WTC11 (cell line): Measurements from ENCODE around the gene SNAPC4. TPM values are rescaled to one million over a fixed set of nuclear protein-coding genes. Genes with fewer than 3 reads are reported as not detected.

Source experiments
- ATAC-seq: fragments of 200-7000 bp; cut with Tn5 transposase; 2 replicates; pipeline ENCODE4 v1.10.0; 2021; ENCODE audit warnings: mild to moderate bottlenecking, moderate library complexity
- CTCF ChIA-PET: fragments of 300-600 bp; sonication (Branson Sonifier 250); formaldehyde crosslinking; loops from one replicate; lab custom pipeline; 2021; ENCODE audit warnings: antibody characterized with exemption; lab: Charles Lee
- POLR2A ChIA-PET: fragments of 350-600 bp; sonication (Branson Sonifier 250); formaldehyde crosslinking; loops from one replicate; lab custom pipeline; 2021; ENCODE audit warnings: antibody characterized with exemption; lab: Charles Lee
- DNase-seq: peaks from one replicate; pipeline ENCODE4 v3.0.0; 2021; ENCODE audit warnings: low spot score
- H3K27ac Mint-ChIP-seq: 2 replicates; pipeline ENCODE4 v1.8.0; 2021; ENCODE audit warnings: mixed read lengths
- H3K27me3 Mint-ChIP-seq: 2 replicates; pipeline ENCODE4 v1.8.0; 2021; ENCODE audit warnings: low read depth, mild to moderate bottlenecking, moderate library complexity, mixed read lengths
- H3K36me3 Mint-ChIP-seq: 2 replicates; pipeline ENCODE4 v1.8.0; 2021; ENCODE audit warnings: mixed read lengths
- H3K4me1 Mint-ChIP-seq: 2 replicates; pipeline ENCODE4 v1.8.0; 2022; ENCODE audit warnings: mixed read lengths
- H3K4me3 Mint-ChIP-seq: 2 replicates; pipeline ENCODE4 v1.8.0; 2021; ENCODE audit warnings: mild to moderate bottlenecking, moderate library complexity, mixed read lengths
- H3K9me3 Mint-ChIP-seq: 2 replicates; pipeline ENCODE4 v1.8.0; 2021; ENCODE audit warnings: mixed read lengths
- ETV6 ChIP-seq: sonication (generic); formaldehyde crosslinking; IDR thresholded peaks from 2 replicates; pipeline ENCODE4 v1.8.1; 2022; ENCODE audit warnings: mild to moderate bottlenecking, missing genetic modification reagents
- GRHL2 ChIP-seq: fragments of 250-450 bp; sonication (Bioruptor Pico); IDR thresholded peaks from 2 replicates; pipeline ENCODE4 v1.8.0; 2022; ENCODE audit warnings: mild to moderate bottlenecking, moderate library complexity; ENCODE audit not compliant: insufficient replicate concordance, severe bottlenecking
- HMGA2 ChIP-seq: fragments of 250-450 bp; sonication (Bioruptor Pico); IDR thresholded peaks from 2 replicates; pipeline ENCODE4 v1.4.0; 2021; ENCODE audit warnings: mild to moderate bottlenecking, moderate library complexity
- HMGXB4 ChIP-seq: sonication (generic); formaldehyde crosslinking; IDR thresholded peaks from 2 replicates; pipeline ENCODE4 v1.8.1; 2023; ENCODE audit warnings: mild to moderate bottlenecking, moderate library complexity, missing genetic modification reagents
- PRRX2 ChIP-seq: fragments of 250-450 bp; sonication (Bioruptor Pico); IDR thresholded peaks from 2 replicates; pipeline ENCODE4 v1.8.0; 2021; ENCODE audit warnings: mild to moderate bottlenecking
- RELA ChIP-seq: sonication (generic); formaldehyde crosslinking; IDR thresholded peaks from 2 replicates; pipeline ENCODE4 v1.8.1; 2022; ENCODE audit warnings: missing genetic modification reagents, mild to moderate bottlenecking, borderline replicate concordance
- SMAD4 ChIP-seq: sonication (generic); formaldehyde crosslinking; IDR thresholded peaks from 2 replicates; pipeline ENCODE4 v1.8.0; 2022; ENCODE audit warnings: mild to moderate bottlenecking, missing genetic modification reagents
- TCF7 ChIP-seq: sonication (generic); formaldehyde crosslinking; IDR thresholded peaks from 2 replicates; pipeline ENCODE4 v1.8.0; 2022; ENCODE audit warnings: mild to moderate bottlenecking, low read depth, missing genetic modification reagents, moderate library complexity
- TEAD1 ChIP-seq: sonication (generic); formaldehyde crosslinking; IDR thresholded peaks from 2 replicates; pipeline ENCODE4 v1.8.0; 2022; ENCODE audit warnings: mild to moderate bottlenecking, missing genetic modification reagents
- TEAD4 ChIP-seq: sonication (generic); formaldehyde crosslinking; IDR thresholded peaks from 2 replicates; pipeline ENCODE4 v1.8.0; 2022; ENCODE audit warnings: mild to moderate bottlenecking, missing genetic modification reagents
- TP53 ChIP-seq: sonication (generic); formaldehyde crosslinking; IDR thresholded peaks from 2 replicates; pipeline ENCODE4 v1.8.1; 2023; ENCODE audit warnings: mild to moderate bottlenecking, missing genetic modification reagents
- ZBTB43 ChIP-seq: sonication (generic); formaldehyde crosslinking; IDR thresholded peaks from 2 replicates; pipeline ENCODE4 v1.8.1; 2023; ENCODE audit warnings: mild to moderate bottlenecking, missing genetic modification reagents
- ZNF219 ChIP-seq: sonication (generic); formaldehyde crosslinking; IDR thresholded peaks from 2 replicates; pipeline ENCODE4 v1.8.0; 2023; ENCODE audit warnings: missing genetic modification reagents, mild to moderate bottlenecking, borderline replicate concordance
- ZNF396 ChIP-seq: fragments of 250-450 bp; sonication (Bioruptor Pico); IDR thresholded peaks from 2 replicates; pipeline ENCODE4 v1.8.0; 2021; ENCODE audit warnings: mild to moderate bottlenecking, moderate library complexity, borderline replicate concordance
- ZNF423 ChIP-seq: fragments of 250-450 bp; sonication (Bioruptor Pico); IDR thresholded peaks from 2 replicates; pipeline ENCODE4 v2.1.2; 2022; ENCODE audit warnings: mild to moderate bottlenecking, moderate library complexity
- total RNA-seq: library from RNA; stranded (reverse); gene quantifications from 3 replicates; pipeline ENCODE4 v1.2.3, GENCODE V29; 2021
- TF ChIP-seq, protein P1 (sequence below): sonication (generic); formaldehyde crosslinking; IDR thresholded peaks from 2 replicates; pipeline ENCODE4 v1.8.1; 2023; ENCODE audit warnings: mild to moderate bottlenecking, missing genetic modification reagents, borderline replicate concordance
- TF ChIP-seq, protein P2 (sequence below): sonication (generic); formaldehyde crosslinking; conservative IDR thresholded peaks from 2 replicates; pipeline ENCODE4 v1.8.1; 2022; ENCODE audit warnings: mild to moderate bottlenecking, missing genetic modification reagents
- TF ChIP-seq, protein P3 (sequence below): fragments of 250-450 bp; sonication (Bioruptor Pico); IDR thresholded peaks from 2 replicates; pipeline ENCODE4 v1.8.0; 2021; ENCODE audit warnings: mild to moderate bottlenecking
- TF ChIP-seq, protein P4 (sequence below): fragments of 250-450 bp; sonication (Bioruptor Pico); IDR thresholded peaks from 2 replicates; pipeline ENCODE4 v2.1.2; 2022; ENCODE audit warnings: mild to moderate bottlenecking, moderate library complexity
- TF ChIP-seq, protein P5 (sequence below): fragments of 250-450 bp; sonication (Bioruptor Pico); IDR thresholded peaks from 2 replicates; pipeline ENCODE4 v1.9.0; 2021; ENCODE audit warnings: mild to moderate bottlenecking
- TF ChIP-seq, protein P6 (sequence below): sonication (generic); formaldehyde crosslinking; IDR thresholded peaks from 2 replicates; pipeline ENCODE4 v1.8.1; 2022; ENCODE audit warnings: low read depth, mild to moderate bottlenecking, moderate library complexity, missing genetic modification reagents, borderline replicate concordance

Gene SNAPC4
- total RNA-seq, 1 experiment from 2014 or later, result 22.8 TPM

GRCh38 chr9:136370687-136371532 is 29.1 kb downstream of the SNAPC4 start (continued):
- TF ChIP-seq GRHL2, result no peak
- TF ChIP-seq PRRX2 (CRISPR knock-in tag), result no peak

DNA sequence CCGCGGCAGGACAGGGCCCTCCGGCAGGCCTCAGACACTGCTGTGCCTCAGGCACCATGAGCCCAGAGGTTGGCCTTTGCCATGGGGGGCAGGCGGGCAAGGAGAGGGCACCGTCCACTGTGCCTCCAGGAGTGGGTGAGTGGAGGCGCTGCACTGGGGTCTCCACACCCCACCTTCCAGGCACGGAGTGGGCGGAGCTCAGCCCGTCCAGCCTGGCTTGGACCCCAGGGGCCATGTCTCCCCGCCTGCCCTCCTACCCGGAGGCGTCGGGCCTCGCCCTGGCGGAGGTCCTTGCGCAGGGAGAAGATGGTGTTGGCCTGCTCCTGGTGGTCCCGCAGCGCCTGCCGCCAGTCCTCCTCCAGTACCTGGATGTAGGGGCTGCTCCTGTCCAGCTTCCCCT is 29.9 kb downstream of the SNAPC4 start:
- Mint-ChIP-seq H3K9me3 (no peaks in the 10 kb centered on the region), H3K4me3 (no peak overlapping the region), H3K27me3 (no peaks in the 10 kb centered on the region), H3K4me1 (no peaks in the 10 kb centered on the region), H3K27ac (no peak overlapping the region), H3K36me3 (no peaks in the 10 kb centered on the region)
- ChIA-PET POLR2A (no interaction called here), CTCF (interaction anchor here (1.4 kb wide), 1 partner anchor 31 kb away, joined by 5 read pairs; no protein-coding TSS in a partner anchor)
- TF ChIP-seq TEAD4 (CRISPR knock-in tag) (no peak), TP53 (no peak), SMAD4 (CRISPR knock-in tag) (no peak), PRRX2 (CRISPR knock-in tag) (no peak), TEAD1 (CRISPR knock-in tag) (no peak), TCF7 (CRISPR knock-in tag) (no peak), ZNF423 (no peak), HMGXB4 (CRISPR knock-in tag) (no peak), ETV6 (no peak), ZBTB43 (no peak)
- TF ChIP-seq, protein P1, sequence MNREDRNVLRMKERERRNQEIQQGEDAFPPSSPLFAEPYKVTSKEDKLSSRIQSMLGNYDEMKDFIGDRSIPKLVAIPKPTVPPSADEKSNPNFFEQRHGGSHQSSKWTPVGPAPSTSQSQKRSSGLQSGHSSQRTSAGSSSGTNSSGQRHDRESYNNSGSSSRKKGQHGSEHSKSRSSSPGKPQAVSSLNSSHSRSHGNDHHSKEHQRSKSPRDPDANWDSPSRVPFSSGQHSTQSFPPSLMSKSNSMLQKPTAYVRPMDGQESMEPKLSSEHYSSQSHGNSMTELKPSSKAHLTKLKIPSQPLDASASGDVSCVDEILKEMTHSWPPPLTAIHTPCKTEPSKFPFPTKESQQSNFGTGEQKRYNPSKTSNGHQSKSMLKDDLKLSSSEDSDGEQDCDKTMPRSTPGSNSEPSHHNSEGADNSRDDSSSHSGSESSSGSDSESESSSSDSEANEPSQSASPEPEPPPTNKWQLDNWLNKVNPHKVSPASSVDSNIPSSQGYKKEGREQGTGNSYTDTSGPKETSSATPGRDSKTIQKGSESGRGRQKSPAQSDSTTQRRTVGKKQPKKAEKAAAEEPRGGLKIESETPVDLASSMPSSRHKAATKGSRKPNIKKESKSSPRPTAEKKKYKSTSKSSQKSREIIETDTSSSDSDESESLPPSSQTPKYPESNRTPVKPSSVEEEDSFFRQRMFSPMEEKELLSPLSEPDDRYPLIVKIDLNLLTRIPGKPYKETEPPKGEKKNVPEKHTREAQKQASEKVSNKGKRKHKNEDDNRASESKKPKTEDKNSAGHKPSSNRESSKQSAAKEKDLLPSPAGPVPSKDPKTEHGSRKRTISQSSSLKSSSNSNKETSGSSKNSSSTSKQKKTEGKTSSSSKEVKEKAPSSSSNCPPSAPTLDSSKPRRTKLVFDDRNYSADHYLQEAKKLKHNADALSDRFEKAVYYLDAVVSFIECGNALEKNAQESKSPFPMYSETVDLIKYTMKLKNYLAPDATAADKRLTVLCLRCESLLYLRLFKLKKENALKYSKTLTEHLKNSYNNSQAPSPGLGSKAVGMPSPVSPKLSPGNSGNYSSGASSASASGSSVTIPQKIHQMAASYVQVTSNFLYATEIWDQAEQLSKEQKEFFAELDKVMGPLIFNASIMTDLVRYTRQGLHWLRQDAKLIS (CRISPR knock-in tag), result no peak
- TF ChIP-seq, protein P2, sequence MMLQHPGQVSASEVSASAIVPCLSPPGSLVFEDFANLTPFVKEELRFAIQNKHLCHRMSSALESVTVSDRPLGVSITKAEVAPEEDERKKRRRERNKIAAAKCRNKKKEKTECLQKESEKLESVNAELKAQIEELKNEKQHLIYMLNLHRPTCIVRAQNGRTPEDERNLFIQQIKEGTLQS (CRISPR knock-in tag), result no peak
- ATAC-seq, result no peak
- no peak for DNase-seq

- DNase-seq (no peak), ATAC-seq (no peak)
- POLR2A ChIA-PET, result no interaction called here
- no peak overlapping the region for H3K4me3 Mint-ChIP-seq
- no peaks in the 10 kb centered on the region for H3K9me3 Mint-ChIP-seq
- H3K4me1 Mint-ChIP-seq, result no peaks in the 10 kb centered on the region
- H3K27me3 Mint-ChIP-seq, result no peaks in the 10 kb centered on the region
- H3K27ac Mint-ChIP-seq, result peak overlapping the region; percentile 19; the same call in 1 of the 2 replicates
- CTCF ChIA-PET, result interaction anchor here (0.6 to 0.9 kb wide), 2 partner anchors 29 kb away, joined by 3 read pairs; no protein-coding TSS in a partner anchor
- H3K36me3 Mint-ChIP-seq, result no peaks in the 10 kb centered on the region
- TF ChIP-seq, protein P3, sequence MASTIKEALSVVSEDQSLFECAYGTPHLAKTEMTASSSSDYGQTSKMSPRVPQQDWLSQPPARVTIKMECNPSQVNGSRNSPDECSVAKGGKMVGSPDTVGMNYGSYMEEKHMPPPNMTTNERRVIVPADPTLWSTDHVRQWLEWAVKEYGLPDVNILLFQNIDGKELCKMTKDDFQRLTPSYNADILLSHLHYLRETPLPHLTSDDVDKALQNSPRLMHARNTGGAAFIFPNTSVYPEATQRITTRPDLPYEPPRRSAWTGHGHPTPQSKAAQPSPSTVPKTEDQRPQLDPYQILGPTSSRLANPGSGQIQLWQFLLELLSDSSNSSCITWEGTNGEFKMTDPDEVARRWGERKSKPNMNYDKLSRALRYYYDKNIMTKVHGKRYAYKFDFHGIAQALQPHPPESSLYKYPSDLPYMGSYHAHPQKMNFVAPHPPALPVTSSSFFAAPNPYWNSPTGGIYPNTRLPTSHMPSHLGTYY (CRISPR knock-in tag), result no peak
- no peak for TF ChIP-seq ZNF219
- TF ChIP-seq, protein P4, sequence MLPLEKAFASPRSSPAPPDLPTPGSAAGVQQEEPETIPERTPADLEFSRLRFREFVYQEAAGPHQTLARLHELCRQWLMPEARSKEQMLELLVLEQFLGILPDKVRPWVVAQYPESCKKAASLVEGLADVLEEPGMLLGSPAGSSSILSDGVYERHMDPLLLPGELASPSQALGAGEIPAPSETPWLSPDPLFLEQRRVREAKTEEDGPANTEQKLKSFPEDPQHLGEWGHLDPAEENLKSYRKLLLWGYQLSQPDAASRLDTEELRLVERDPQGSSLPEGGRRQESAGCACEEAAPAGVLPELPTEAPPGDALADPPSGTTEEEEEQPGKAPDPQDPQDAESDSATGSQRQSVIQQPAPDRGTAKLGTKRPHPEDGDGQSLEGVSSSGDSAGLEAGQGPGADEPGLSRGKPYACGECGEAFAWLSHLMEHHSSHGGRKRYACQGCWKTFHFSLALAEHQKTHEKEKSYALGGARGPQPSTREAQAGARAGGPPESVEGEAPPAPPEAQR (CRISPR knock-in tag), result no peak
- no peak for TF ChIP-seq HMGA2 (CRISPR knock-in tag)
- TF ChIP-seq ZNF396 (CRISPR knock-in tag), result no peak
- TF ChIP-seq, protein P5, sequence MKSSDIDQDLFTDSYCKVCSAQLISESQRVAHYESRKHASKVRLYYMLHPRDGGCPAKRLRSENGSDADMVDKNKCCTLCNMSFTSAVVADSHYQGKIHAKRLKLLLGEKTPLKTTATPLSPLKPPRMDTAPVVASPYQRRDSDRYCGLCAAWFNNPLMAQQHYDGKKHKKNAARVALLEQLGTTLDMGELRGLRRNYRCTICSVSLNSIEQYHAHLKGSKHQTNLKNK, result no peak
- TF ChIP-seq TEAD1 (CRISPR knock-in tag), result no peak
- no peak for TF ChIP-seq RELA (CRISPR knock-in tag)
- TF ChIP-seq, protein P6, sequence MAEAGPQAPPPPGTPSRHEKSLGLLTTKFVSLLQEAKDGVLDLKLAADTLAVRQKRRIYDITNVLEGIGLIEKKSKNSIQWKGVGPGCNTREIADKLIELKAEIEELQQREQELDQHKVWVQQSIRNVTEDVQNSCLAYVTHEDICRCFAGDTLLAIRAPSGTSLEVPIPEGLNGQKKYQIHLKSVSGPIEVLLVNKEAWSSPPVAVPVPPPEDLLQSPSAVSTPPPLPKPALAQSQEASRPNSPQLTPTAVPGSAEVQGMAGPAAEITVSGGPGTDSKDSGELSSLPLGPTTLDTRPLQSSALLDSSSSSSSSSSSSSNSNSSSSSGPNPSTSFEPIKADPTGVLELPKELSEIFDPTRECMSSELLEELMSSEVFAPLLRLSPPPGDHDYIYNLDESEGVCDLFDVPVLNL, result no peak
- no peak for TF ChIP-seq GRHL2
Observed at GRCh38 chr9:136368190-136368589, 31.8 kb downstream of the SNAPC4 start.
